GM12892 (cell line): Measurements from ENCODE around the gene KRTAP10-1.
"Not testable (repeated sequence)": the region's sequence is repeated elsewhere in the genome, so short reads cannot be mapped to it uniquely, and the experiment has no call there.

Source experiments
- DNase-seq: peaks from one replicate; pipeline ENCODE4 v3.0.0; 2011; ENCODE audit not compliant: insufficient read length
- FAIRE-seq: peaks from 2 replicates; lab custom pipeline; 2011; peaks lifted over from hg19 to GRCh38; lab: Jason Lieb, UNC
- POLR2A ChIP-seq: IDR thresholded peaks from 2 replicates; pipeline ENCODE4 v1.6.1; 2011; ENCODE audit warnings: low read depth, low read length, control low read depth
- POLR2AphosphoS5 ChIP-seq: IDR thresholded peaks from 2 replicates; pipeline ENCODE4 v1.6.1; 2011; ENCODE audit warnings: low read depth, low read length, control low read depth
- TAF1 ChIP-seq: IDR thresholded peaks from 2 replicates; pipeline ENCODE4 v1.6.1; 2011; ENCODE audit warnings: low read depth, mild to moderate bottlenecking, control low read depth, low read length, borderline replicate concordance

Gene KRTAP10-1

GRCh38 chr21:44555200-44555875 is 15.3 kb upstream of the KRTAP10-1 start:
- no peak for DNase-seq
- TF ChIP-seq POLR2A (no peak), POLR2AphosphoS5 (no peak), TAF1 (no peak)
- no peak for FAIRE-seq

GRCh38 chr21:44552681-44553080 is 12.7 kb upstream of the KRTAP10-1 start:
- FAIRE-seq (no peak), DNase-seq (no peak)
- no peak for TF ChIP-seq POLR2A
- no peak for TF ChIP-seq POLR2AphosphoS5
- no peak for TF ChIP-seq TAF1

GRCh38 chr21:44552136-44552535 is 12.1 kb upstream of the KRTAP10-1 start:
- DNase-seq = no peak
- TF ChIP-seq TAF1 (no peak), POLR2A (no peak), POLR2AphosphoS5 (no peak)
- FAIRE-seq = no peak

GRCh38 chr21:44551340-44551961 is 11.5 kb upstream of the KRTAP10-1 start, which contains the start of gene KRTAP10-2:
Gene KRTAP10-2 (minus strand): TSS chr21:44551505. CDS start chr21:44551458, 47 bp downstream.
- TF ChIP-seq POLR2A (no peak), TAF1 (no peak), POLR2AphosphoS5 (no peak)
- no peak for DNase-seq
- FAIRE-seq = no peak

- TF ChIP-seq TAF1 = no peak
- no peak for TF ChIP-seq POLR2AphosphoS5
- TF ChIP-seq POLR2A = no peak
- FAIRE-seq (no peak), DNase-seq (no peak)
These were observed 10.8 kb upstream of the KRTAP10-1 start for GRCh38 chr21:44550807-44551206.

DNA sequence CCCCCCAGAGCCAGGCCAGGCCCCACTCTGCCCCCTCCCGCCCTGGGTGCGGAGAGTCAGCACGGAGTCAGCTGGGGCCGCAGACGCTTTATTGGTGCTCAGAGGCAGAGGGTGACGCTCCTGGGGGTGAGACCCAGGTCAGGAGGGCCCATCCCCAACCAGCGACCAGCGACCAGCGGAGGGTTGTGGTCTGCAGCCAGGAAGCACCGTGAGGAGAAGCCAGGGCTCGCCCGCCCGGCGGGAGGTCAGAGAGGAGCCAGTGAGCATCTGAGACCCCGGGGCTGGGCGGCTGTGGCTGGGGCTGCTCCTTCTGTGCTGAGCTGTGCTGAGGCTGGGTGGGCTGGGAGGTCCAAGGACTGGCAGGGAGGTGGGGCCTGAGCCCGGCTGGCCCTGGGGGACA is 10.3 kb upstream of the KRTAP10-1 start:
- FAIRE-seq, DNase-seq: not testable (repeated sequence)

DNA sequence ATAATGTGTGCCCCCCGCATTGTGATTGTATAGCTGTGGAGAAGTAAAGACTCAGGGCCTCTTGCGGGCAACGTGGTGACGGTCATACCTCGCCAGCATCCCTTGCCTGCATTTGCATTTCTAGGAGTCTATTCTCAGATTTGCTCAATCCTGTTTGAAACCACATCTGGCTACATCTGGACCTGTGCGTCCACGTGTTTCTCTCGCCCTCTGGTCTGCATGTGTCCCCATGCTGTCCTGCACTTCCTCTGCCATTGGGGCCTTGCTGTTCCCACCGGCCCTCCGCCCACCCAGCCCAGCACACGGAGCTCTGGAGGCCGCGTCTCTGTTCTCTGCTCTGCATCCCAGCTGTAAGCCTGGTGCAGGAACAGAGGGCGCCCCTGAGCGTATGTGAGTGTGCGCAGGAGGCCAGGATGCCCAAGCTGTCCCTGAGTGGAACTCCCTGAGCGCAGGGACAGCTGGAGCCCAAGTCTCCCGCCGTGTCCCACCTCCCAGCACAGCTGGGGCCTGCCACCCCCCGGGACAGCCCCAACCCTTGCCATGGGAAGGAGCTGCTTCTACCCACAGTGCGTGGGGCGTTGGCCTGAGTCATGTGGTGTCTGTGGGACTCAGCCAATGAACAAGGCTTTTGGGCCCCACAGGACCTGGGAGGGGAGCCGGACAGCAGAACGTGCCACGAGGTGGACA is 9.7 kb upstream of the KRTAP10-1 start:
- TF ChIP-seq TAF1 (no peak), POLR2AphosphoS5 (no peak), POLR2A (no peak)

DNA sequence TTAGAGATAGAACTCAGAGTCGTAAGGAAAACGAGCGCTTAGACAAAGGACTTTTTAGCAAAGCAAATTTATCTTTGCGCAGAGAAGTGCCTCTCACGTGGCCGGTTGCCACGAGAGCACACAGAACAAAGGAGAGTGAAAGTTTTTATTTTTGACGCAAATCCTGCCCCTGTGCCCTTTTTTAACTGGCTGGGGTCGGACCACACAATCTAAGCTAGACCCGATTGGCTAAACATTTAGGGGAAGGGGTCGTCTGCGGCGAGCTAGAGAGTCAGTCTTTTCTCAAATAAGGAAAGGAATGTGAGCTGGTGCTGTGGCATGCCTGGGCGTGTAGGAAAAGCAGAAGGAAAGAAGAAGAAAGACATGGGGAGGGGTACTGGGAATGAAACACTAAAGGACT is 8.9 kb upstream of the KRTAP10-1 start:
- TF ChIP-seq POLR2A = no peak
- no peak for TF ChIP-seq TAF1
- TF ChIP-seq POLR2AphosphoS5 = no peak
- DNase-seq (no peak), FAIRE-seq (no peak)

More for the DNA sequence above, 9.7 kb upstream of the KRTAP10-1 start:
- no peak for FAIRE-seq
- DNase-seq = no peak

DNA sequence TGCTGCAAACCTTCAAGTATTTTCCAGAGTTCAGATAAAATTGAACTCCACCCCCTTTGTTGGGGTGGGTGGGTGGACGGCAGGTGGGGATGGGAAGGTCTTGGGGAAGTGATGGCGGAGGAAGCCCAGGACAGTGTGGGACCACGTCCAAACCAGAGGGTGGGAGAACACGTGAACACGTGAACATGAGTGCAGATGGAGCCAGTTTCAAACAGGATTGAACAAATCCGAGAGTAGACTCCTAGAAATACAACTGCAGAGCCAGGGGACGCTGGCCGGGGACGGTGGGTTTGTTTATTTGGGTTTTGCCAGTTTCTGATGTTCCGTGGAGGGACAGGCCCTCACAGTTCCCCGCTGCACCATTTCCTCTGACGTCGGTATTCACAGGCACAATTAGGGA is 8.4 kb upstream of the KRTAP10-1 start:
- FAIRE-seq (no peak), DNase-seq (no peak)
- TF ChIP-seq POLR2A (no peak), TAF1 (no peak), POLR2AphosphoS5 (no peak)

DNA sequence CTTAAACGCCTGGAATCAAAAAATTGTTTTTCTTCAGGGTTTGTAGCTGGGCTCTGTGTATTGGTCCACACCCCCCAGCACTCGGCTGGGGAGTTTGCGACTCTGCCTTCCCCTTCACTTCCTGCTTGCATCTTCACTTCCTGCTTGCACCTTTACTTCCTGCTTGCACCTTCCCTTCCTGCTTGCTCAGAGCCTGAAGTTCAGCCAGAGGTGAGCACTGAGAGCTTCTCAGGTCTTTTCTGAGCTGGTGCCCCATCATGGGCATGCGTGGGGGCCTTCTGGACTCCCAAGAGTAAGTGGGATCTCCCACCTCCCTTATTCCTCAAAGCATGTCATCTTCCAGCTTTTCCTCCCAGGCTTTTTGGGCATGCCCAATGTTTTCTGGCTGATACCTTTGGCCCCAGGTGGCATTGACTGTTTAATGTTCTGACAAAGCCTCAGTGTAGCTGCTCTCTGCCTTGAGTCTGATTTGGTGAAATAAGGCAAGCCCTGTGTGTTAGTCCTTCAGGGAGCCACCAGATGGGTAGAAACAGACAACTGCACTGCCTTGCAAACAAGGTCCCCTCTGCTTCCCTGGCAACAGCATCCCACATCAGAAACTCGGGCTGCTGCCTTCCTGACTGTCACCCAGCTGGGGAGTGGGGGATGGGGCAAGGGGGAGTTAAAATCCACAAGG is 7.8 kb upstream of the KRTAP10-1 start:
- FAIRE-seq = no peak
- no peak for DNase-seq
- TF ChIP-seq POLR2A (no peak), TAF1 (no peak), POLR2AphosphoS5 (no peak)

DNA sequence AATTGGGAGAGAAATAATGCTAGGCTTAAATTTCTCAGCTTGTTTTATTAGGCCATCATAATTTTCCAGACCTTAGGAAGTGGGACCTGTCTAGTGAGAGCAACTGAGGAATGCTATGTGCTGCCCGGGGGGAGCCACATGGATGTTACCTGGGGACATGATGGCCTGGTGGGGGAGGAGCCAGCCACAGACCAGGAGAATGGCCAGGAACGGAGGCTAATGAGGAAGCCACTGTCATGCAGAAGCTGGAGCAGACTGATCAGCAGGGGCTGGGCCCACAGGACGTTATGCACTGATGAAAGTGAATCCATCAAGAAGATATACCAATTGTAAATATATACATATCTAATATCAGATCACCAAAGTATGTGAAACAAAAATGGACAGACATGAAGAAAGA is 4.6 kb upstream of the KRTAP10-1 start:
- FAIRE-seq (no peak), DNase-seq (no peak)
- no peak for TF ChIP-seq POLR2A
- no peak for TF ChIP-seq TAF1
- no peak for TF ChIP-seq POLR2AphosphoS5
